Keratinocyte (primary cell): Measurements from ENCODE around the gene GGACT. TPM values are rescaled to one million over a fixed set of nuclear protein-coding genes. Genes with fewer than 3 reads are reported as not detected.

Source experiments
- DNase-seq: peaks from one replicate; pipeline ENCODE4 v3.0.0-alpha.2; 2011; ENCODE audit warnings: low read depth, missing footprints, low spot score
- FAIRE-seq: peaks from 2 replicates; lab custom pipeline; 2011; peaks lifted over from hg19 to GRCh38; lab: Jason Lieb, UNC
- H2AFZ ChIP-seq: 2 replicates; pipeline ENCODE4 v1.6.0; 2012; ENCODE audit warnings: low read length, control low read depth, inconsistent platforms; ENCODE audit not compliant: control insufficient read depth
- H3K27ac ChIP-seq: 2 replicates; pipeline ENCODE4 v1.5.1; 2011; ENCODE audit warnings: low read length; ENCODE audit not compliant: control insufficient read depth, insufficient read depth
- H3K27me3 ChIP-seq: 3 replicates; pipeline ENCODE4 v1.6.0; 2011; ENCODE audit warnings: low read length; ENCODE audit not compliant: control insufficient read depth, insufficient read depth; ENCODE audit errors: extremely low read depth
- H3K36me3 ChIP-seq, 2 experiments: 2 replicates in 1 of 2; 3 replicates in 1 of 2; pipeline ENCODE4 v1.5.1; 2011; ENCODE audit warnings: low read length in 2 of 2, mild to moderate bottlenecking in 1 of 2; ENCODE audit not compliant: control insufficient read depth in 2 of 2, insufficient read depth in 2 of 2; ENCODE audit errors: extremely low read depth in 1 of 2
- H3K4me1 ChIP-seq: 3 replicates; pipeline ENCODE4 v1.5.1; 2011; ENCODE audit warnings: low read length; ENCODE audit not compliant: control insufficient read depth, insufficient read depth; ENCODE audit errors: extremely low read depth
- H3K4me2 ChIP-seq: 3 replicates; pipeline ENCODE4 v1.6.0; 2011; ENCODE audit warnings: low read depth, low read length; ENCODE audit not compliant: control insufficient read depth, insufficient read depth; ENCODE audit errors: extremely low read depth
- H3K4me3 ChIP-seq, 3 experiments: fragments of 200-600 bp in 1 of 3; sonication (generic) in 1 of 3; 2 replicates in 2 of 3; 3 replicates in 1 of 3; pipeline ENCODE4 v1.5.1; 2011 to 2016; ENCODE audit warnings: low read length in 3 of 3, mild to moderate bottlenecking in 3 of 3, control low read depth in 2 of 3, inconsistent platforms in 1 of 3, low read depth in 1 of 3, mixed read lengths in 1 of 3, mixed run types in 1 of 3, moderate library complexity in 1 of 3; ENCODE audit not compliant: control insufficient read depth in 2 of 3, insufficient read depth in 2 of 3; ENCODE audit errors: extremely low read depth in 1 of 3
- H3K79me2 ChIP-seq: 2 replicates; pipeline ENCODE4 v1.6.0; 2012; ENCODE audit warnings: low read length; ENCODE audit not compliant: control insufficient read depth, insufficient read depth
- H3K9ac ChIP-seq: 3 replicates; pipeline ENCODE4 v1.6.0; 2011; ENCODE audit warnings: low read length; ENCODE audit not compliant: control insufficient read depth, insufficient read depth; ENCODE audit errors: extremely low read depth
- H3K9me1 ChIP-seq: 3 replicates; pipeline ENCODE4 v1.6.0; 2011; ENCODE audit warnings: low read length; ENCODE audit not compliant: control insufficient read depth, insufficient read depth; ENCODE audit errors: extremely low read depth
- H3K9me3 ChIP-seq: 2 replicates; pipeline ENCODE4 v1.5.1; 2012; ENCODE audit warnings: low read depth, low read length; ENCODE audit not compliant: control insufficient read depth
- H4K20me1 ChIP-seq: 3 replicates; pipeline ENCODE4 v1.6.0; 2011; ENCODE audit warnings: low read length; ENCODE audit not compliant: control insufficient read depth, insufficient read depth; ENCODE audit errors: extremely low read depth
- EZH2 ChIP-seq: IDR thresholded peaks from one replicate; pipeline ENCODE4 v1.6.1; 2012; ENCODE audit warnings: inconsistent platforms, mild to moderate bottlenecking, low read length, moderate library complexity
- dilution Hi-C: fragments of 300-500 bp; cut with MboI; formaldehyde crosslinking; loops from one replicate; pipeline ENCODE4 v1.7.0; 2020; ENCODE audit warnings: low sequenced_read_pairs; ENCODE audit not compliant: extremely low pct_ligation_motif_present
- polyA plus RNA-seq, 5 experiments: library from polyadenylated mRNA; depleted of rRNA in 3 of 5; stranded (reverse) in 3 of 5; stranded (forward) in 1 of 5; unstranded in 1 of 5; fragments of >200 nt; gene quantifications; 1 replicate in 1 of 5; 2 replicates in 3 of 5; 3 replicates in 1 of 5; pipeline versions ENCODE4 v1.2.1 to v1.2.3, GENCODE V29; 2011 to 2012; ENCODE audit warnings: missing spikeins in 2 of 5, low read depth in 1 of 5, low replicate concordance in 1 of 5
- TF ChIP-seq, protein P1 (sequence below), 3 experiments: IDR thresholded peaks in 1 of 3; conservative IDR thresholded peaks in 1 of 3; optimal IDR thresholded peaks in 1 of 3; 2 replicates in 2 of 3; 3 replicates in 1 of 3; pipeline versions ENCODE3 to v1.5.1; 2011; ENCODE audit warnings: low read length in 3 of 3, mild to moderate bottlenecking in 3 of 3, moderate library complexity in 2 of 3, control low read depth in 1 of 3, inconsistent platforms in 1 of 3; ENCODE audit not compliant: insufficient read depth in 2 of 3; ENCODE audit errors: extremely low read depth in 1 of 3

Gene GGACT
- polyA plus RNA-seq, 1 donor (not counting 4 experiments of a cell fraction or from before 2014, with no cell fraction given), result 8.2 TPM

GRCh38 chr13:100581504-100581903, 7.1 kb downstream of the GGACT start:
- Histone ChIP-seq H3K27me3 (no peaks in the 10 kb centered on the region), H2AFZ (no peak overlapping the region), H3K4me3 (no peak overlapping the region), H3K9me1 (no peaks in the 10 kb centered on the region), H3K9ac (no peak overlapping the region), H3K79me2 (no peaks in the 10 kb centered on the region), H3K9me3 (no peaks in the 10 kb centered on the region), H3K36me3 (peaks cover 0 to 5% of the 10 kb centered on the region in 2 experiments), H4K20me1 (no peaks in the 10 kb centered on the region), H3K4me1 (no peaks in the 10 kb centered on the region), H3K4me2 (no peak overlapping the region), H3K27ac (no peak overlapping the region)
- dilution Hi-C loops, result no loop called here
- TF ChIP-seq, protein P1, sequence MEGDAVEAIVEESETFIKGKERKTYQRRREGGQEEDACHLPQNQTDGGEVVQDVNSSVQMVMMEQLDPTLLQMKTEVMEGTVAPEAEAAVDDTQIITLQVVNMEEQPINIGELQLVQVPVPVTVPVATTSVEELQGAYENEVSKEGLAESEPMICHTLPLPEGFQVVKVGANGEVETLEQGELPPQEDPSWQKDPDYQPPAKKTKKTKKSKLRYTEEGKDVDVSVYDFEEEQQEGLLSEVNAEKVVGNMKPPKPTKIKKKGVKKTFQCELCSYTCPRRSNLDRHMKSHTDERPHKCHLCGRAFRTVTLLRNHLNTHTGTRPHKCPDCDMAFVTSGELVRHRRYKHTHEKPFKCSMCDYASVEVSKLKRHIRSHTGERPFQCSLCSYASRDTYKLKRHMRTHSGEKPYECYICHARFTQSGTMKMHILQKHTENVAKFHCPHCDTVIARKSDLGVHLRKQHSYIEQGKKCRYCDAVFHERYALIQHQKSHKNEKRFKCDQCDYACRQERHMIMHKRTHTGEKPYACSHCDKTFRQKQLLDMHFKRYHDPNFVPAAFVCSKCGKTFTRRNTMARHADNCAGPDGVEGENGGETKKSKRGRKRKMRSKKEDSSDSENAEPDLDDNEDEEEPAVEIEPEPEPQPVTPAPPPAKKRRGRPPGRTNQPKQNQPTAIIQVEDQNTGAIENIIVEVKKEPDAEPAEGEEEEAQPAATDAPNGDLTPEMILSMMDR (optimal IDR thresholded peaks at IDR 0.05 in 1 of 3, IDR thresholded peaks at IDR 0.05 in 1 of 3, conservative IDR thresholded peaks at IDR 0.05 in 1 of 3; ENCODE audit: extremely low read depth in 1 of 3, insufficient read depth in 2 of 3, low read length in 3 of 3), result no peak
- TF ChIP-seq EZH2, result no peak
- FAIRE-seq (no peak), DNase-seq (no peak)

- DNase-seq (no peak), FAIRE-seq (peak; percentile 29)
- dilution Hi-C loops, result no loop called here
- H3K36me3 ChIP-seq, result peaks cover 0 to 5% of the 10 kb centered on the region in 2 experiments
- H4K20me1 ChIP-seq, result no peaks in the 10 kb centered on the region
- H3K27ac ChIP-seq, result no peak overlapping the region
- no peak overlapping the region for H3K4me3 ChIP-seq
- no peaks in the 10 kb centered on the region for H3K9me1 ChIP-seq
- H3K4me1 ChIP-seq, result no peaks in the 10 kb centered on the region
- TF ChIP-seq, protein P1 (optimal IDR thresholded peaks at IDR 0.05 in 1 of 3, IDR thresholded peaks at IDR 0.05 in 1 of 3, conservative IDR thresholded peaks at IDR 0.05 in 1 of 3; ENCODE audit: extremely low read depth in 1 of 3, insufficient read depth in 2 of 3, low read length in 3 of 3), result no peak
- TF ChIP-seq EZH2, result no peak
- H3K79me2 ChIP-seq, result no peaks in the 10 kb centered on the region
- H3K9ac ChIP-seq, result no peak overlapping the region
- no peaks in the 10 kb centered on the region for H3K9me3 ChIP-seq
- H2AFZ ChIP-seq, result no peak overlapping the region
- no peaks in the 10 kb centered on the region for H3K27me3 ChIP-seq
- no peak overlapping the region for H3K4me2 ChIP-seq
Measured at GRCh38 chr13:100581030-100581429, 7.6 kb downstream of the GGACT start.
